Heart left ventricle (tissue), 16 donors: ENCODE data around the gene CPT1A. TPM values are rescaled to one million over a fixed set of nuclear protein-coding genes. Genes with fewer than 3 reads are reported as not detected.
A peak's percentile ranks its signal among the peaks of the same experiment; 100 is the strongest.

Experiments used
- ATAC-seq, 4 donors: fragments of 200-7000 bp; cut with Tn5 transposase; one replicate each; pipeline ENCODE4 v1.9.1; 2020 to 2022; ENCODE audit warnings: moderate library complexity in 4 of 4, mild to moderate bottlenecking in 3 of 4, moderate number of reproducible peaks in 1 of 4
- DNase-seq, 5 donors: peaks; one replicate each; pipeline ENCODE4 v3.0.0-alpha.2; 2020
- H3K27ac ChIP-seq, 12 donors: fragments of 200-600 bp; sonication (generic) in 4 of 12; one replicate each; pipeline versions ENCODE4 v1.5.0 to v1.8.0; 2016 to 2022; ENCODE audit warnings: mild to moderate bottlenecking in 2 of 12
- H3K27me3 ChIP-seq, 9 donors: fragments of 200-600 bp; sonication (generic) in 2 of 9; one replicate each; pipeline versions ENCODE4 v1.5.1 to v1.8.0; 2016 to 2022; ENCODE audit warnings: mild to moderate bottlenecking in 3 of 9
- H3K36me3 ChIP-seq, 9 donors: fragments of 200-600 bp; sonication (generic) in 2 of 9; one replicate each; pipeline versions ENCODE4 v1.5.0 to v1.8.0; 2018 to 2022; ENCODE audit warnings: mild to moderate bottlenecking in 2 of 9
- H3K4me1 ChIP-seq, 12 donors: fragments of 200-600 bp; sonication (generic) in 4 of 12; one replicate each; pipeline versions ENCODE4 v1.5.0 to v1.8.0; 2016 to 2022; ENCODE audit warnings: mild to moderate bottlenecking in 3 of 12
- H3K4me3 ChIP-seq, 12 donors: fragments of 200-600 bp; sonication (generic) in 4 of 12; one replicate each; pipeline versions ENCODE4 v1.5.0 to v1.8.0; 2017 to 2022; ENCODE audit warnings: mild to moderate bottlenecking in 9 of 12, moderate library complexity in 4 of 12
- H3K9me3 ChIP-seq, 12 donors: fragments of 200-600 bp; sonication (generic) in 4 of 12; one replicate each; pipeline versions ENCODE4 v1.5.0 to v1.8.0; 2016 to 2022; ENCODE audit warnings: mild to moderate bottlenecking in 1 of 12
- POLR2A ChIP-seq, 2 donors: fragments of 450-650 bp; IDR thresholded peaks; one replicate each; pipeline ENCODE4 v1.6.1; 2017; ENCODE audit warnings: antibody characterized with exemption in 2 of 2, mild to moderate bottlenecking in 2 of 2, moderate library complexity in 2 of 2
- WGBS, 4 donors: extraction: QIAGEN DNeasy Blood & Tissue Kit in 2 of 4; methylation state at CpG; one replicate each; pipeline versions ENCODE4 v1.1.5 to v1.1.7; 2013 to 2018; 5-methylcytosine and 5-hydroxymethylcytosine counted together
- intact Hi-C, 10 donors: fragments of 100-400 bp; cut with DNase I; formaldehyde crosslinking; loops; one replicate each; pipeline versions ENCODE4 v1.11.1 to v1.14.2; 2022
- polyA plus RNA-seq, 2 donors: library from polyadenylated mRNA; stranded (reverse); fragments of 200-250 nt; gene quantifications; one replicate each; pipeline ENCODE4 v1.2.3, GENCODE V29; 2013
- total RNA-seq, 9 donors: library from RNA; depleted of rRNA in 2 of 9; stranded (reverse); fragments of >200 nt in 2 of 9; fragmentation: NEBNext Ultra II Directional in 3 of 9; extraction: Animal tissue kit (Norgen Biotek cat#: 25700) in 3 of 9; gene quantifications; one replicate each; pipeline versions ENCODE4 v1.1.0 to v1.2.4, GENCODE V29; 2016 to 2023
- TF ChIP-seq, protein P1 (sequence below), 12 donors: fragments of 200-600 bp; sonication (generic) in 4 of 12; IDR thresholded peaks; one replicate each; pipeline versions ENCODE4 v1.5.0 to v1.8.0; 2018 to 2022; ENCODE audit warnings: antibody characterized with exemption in 12 of 12, mild to moderate bottlenecking in 5 of 12
- donor health status: ischemic (EF 13 %, LVEDD 7.1; RV severe dilation, severe dysfunction).
- donor health status: healthy with polysubstance abuse.
- donor health status: DM: no; HTN: yes; CAD: no.
- donor health status: DM: no; HTN: no; CAD: no.
- donor health status: ischemic (EF 25% LVEDD 6.9; RV normal size, moderate dysfunction).
- donor health status: ischemic (EF 25% LVEDD 5.7; RV mildly dilated, moderate dysfunction).
- donor health status: healthy.
- donor health status: DM: yes; HTN: yes; CAD: no.
- donor health status: ischemic (EF 35%, LVEDD 5.7; RV mildly dilated, moderate dysfunction).
- donor health status: nonischemic (EF 11% LVEDD 7.7; RV severe dilation, severe dysfunction).
- donor health status: DM: yes; HTN: yes; CAD: no.
- donor health status: PGD.
- donor health status: ischemic (EF 29% LVEDD 5.4; RV normal size, mild dysfunction).
- donor health status: nonischemic (EF 23%, LVEDD 6.1; RV moderate dilation, normal function).

Gene CPT1A
- total and polyA plus RNA-seq, 11 donors = 20.9 to 116 (median 51.6) TPM

DNA sequence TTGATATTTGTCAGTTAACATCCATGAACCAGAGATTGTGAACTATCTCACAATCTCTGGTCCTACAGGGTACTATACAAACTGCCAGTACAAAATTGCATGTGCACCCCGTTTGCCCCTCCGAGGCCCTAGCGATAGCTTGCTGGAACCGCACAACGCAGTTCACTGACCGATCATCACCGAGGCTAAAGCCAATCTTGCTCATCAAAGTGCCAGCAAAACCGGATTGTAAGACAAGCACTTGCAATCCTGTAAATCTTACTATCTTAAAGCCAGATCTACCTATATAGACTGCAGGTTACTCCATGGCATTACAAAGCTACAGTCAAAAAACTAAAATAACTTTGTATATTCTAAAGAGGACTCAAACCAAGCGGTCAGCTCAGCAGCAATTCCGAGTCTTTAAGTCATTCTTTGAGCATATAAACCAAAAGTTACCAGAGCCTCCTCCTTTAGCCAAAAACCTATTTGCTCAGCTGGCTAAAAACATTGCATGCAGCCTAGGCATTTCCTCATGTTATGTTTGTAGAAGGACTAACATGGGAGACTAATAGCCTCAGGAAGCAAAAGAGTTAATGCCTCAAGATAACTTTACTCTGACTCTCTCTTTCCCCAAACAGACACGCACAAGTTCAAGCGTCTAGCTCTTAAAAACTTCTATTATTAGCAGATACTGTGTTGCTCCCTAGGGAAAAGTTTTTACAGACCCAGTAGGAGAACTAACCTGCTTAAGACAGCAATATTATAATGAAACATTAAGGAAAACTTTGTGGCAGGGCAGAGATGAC is 30.7 kb upstream of the CPT1A start:
- no peak for DNase-seq
- peak overlapping the region in 6 of 12 donors; percentile 1 to 73 (median 28) for H3K27ac ChIP-seq
- H3K36me3 ChIP-seq = no peaks in the 10 kb centered on the region
- H3K4me3 ChIP-seq = peak overlapping the region in 1 of 12 donors; percentile 20
- WGBS, 4 donors = 54 to 65% (median 59%) methylated on average over 12 of the region's 12 CpGs
- H3K27me3 ChIP-seq = no peaks in the 10 kb centered on the region
- H3K9me3 ChIP-seq = no peaks in the 10 kb centered on the region
- TF ChIP-seq, protein P1, sequence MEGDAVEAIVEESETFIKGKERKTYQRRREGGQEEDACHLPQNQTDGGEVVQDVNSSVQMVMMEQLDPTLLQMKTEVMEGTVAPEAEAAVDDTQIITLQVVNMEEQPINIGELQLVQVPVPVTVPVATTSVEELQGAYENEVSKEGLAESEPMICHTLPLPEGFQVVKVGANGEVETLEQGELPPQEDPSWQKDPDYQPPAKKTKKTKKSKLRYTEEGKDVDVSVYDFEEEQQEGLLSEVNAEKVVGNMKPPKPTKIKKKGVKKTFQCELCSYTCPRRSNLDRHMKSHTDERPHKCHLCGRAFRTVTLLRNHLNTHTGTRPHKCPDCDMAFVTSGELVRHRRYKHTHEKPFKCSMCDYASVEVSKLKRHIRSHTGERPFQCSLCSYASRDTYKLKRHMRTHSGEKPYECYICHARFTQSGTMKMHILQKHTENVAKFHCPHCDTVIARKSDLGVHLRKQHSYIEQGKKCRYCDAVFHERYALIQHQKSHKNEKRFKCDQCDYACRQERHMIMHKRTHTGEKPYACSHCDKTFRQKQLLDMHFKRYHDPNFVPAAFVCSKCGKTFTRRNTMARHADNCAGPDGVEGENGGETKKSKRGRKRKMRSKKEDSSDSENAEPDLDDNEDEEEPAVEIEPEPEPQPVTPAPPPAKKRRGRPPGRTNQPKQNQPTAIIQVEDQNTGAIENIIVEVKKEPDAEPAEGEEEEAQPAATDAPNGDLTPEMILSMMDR (IDR thresholded peaks at IDR 0.05) = no peak
- no peak for TF ChIP-seq POLR2A (IDR thresholded peaks at IDR 0.05)
- intact Hi-C loops = no loop called here
- peak in 3 of 4 donors; percentile 30 to 41 (median 31) for ATAC-seq
- peaks cover 0 to 44% (median 18%) of the 10 kb centered on the region in 12 donors for H3K4me1 ChIP-seq

DNA sequence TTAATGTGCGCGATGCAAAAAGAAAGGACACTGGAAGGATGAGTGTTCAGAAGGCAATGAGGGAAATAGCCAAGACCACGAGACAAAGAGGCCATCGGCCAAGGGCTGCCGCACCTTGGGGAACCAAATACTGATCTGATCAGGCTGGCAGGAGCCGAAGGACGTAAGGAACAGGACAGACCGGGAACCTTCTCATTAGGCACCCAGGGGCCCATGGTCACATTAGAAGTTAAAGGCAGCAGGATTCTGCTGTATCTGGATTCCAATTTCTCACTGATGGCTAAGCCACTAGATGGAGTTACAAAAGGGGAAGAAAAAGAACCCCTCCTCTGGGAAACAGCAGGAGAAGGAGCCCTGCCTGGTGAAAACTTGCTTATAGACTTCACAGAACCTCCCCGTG is 28.8 kb upstream of the CPT1A start:
- H3K27me3 ChIP-seq = no peaks in the 10 kb centered on the region
- ATAC-seq (peak in 2 of 4 donors; percentile 17 to 18), DNase-seq (no peak)
- H3K4me3 ChIP-seq = peak overlapping the region; percentile 2 to 72 (median 52)
- 25 to 54% (median 40%) methylated on average over 9 of the region's 9 CpGs for WGBS, 4 donors
- H3K9me3 ChIP-seq = no peaks in the 10 kb centered on the region
- intact Hi-C loops = no loop called here
- TF ChIP-seq, protein P1 (IDR thresholded peaks at IDR 0.05) = peak in 4 of 12 donors; percentile 9 to 32 (median 18)
- no peak for TF ChIP-seq POLR2A (IDR thresholded peaks at IDR 0.05)
- H3K4me1 ChIP-seq = peaks cover 0 to 42% (median 17%) of the 10 kb centered on the region in 12 donors
- H3K27ac ChIP-seq = peak overlapping the region in 3 of 12 donors; percentile 46 to 56 (median 54)
- no peaks in the 10 kb centered on the region for H3K36me3 ChIP-seq

- TF ChIP-seq POLR2A (IDR thresholded peaks at IDR 0.05) = no peak
- TF ChIP-seq, protein P1 (IDR thresholded peaks at IDR 0.05) = no peak
- intact Hi-C loops = loop anchor here in 2 of 10 donors (10.0 kb wide), 1 partner anchor 254 kb away; no protein-coding TSS in a partner anchor
- Histone ChIP-seq H3K4me1 (peaks cover 0 to 31% (median 15%) of the 10 kb centered on the region in 12 donors), H3K4me3 (no peak overlapping the region), H3K27ac (no peak overlapping the region), H3K9me3 (peaks cover 0 to 8% (median 2%) of the 10 kb centered on the region in 12 donors), H3K36me3 (no peaks in the 10 kb centered on the region), H3K27me3 (no peaks in the 10 kb centered on the region)
- ATAC-seq = no peak
- DNase-seq = no peak
- WGBS, 4 donors = 92 to 96% (median 95%) methylated on average over 15 to 18 of the region's 18 CpGs
Observed at GRCh38 chr11:68868221-68868835, 26.6 kb upstream of the CPT1A start.

GRCh38 chr11:68867066-68867465 is 25.4 kb upstream of the CPT1A start:
- intact Hi-C loops = loop anchor here in 2 of 10 donors (10.0 kb wide), 1 partner anchor 252 kb away; no protein-coding TSS in a partner anchor
- no peak for ATAC-seq
- Histone ChIP-seq H3K27me3 (no peaks in the 10 kb centered on the region), H3K36me3 (no peaks in the 10 kb centered on the region), H3K27ac (no peak overlapping the region), H3K9me3 (peaks cover 0 to 8% (median 2%) of the 10 kb centered on the region in 12 donors), H3K4me3 (no peak overlapping the region), H3K4me1 (peaks cover 0 to 25% (median 14%) of the 10 kb centered on the region in 12 donors)
- 65 to 78% (median 73%) methylated on average over 6 of the region's 6 CpGs for WGBS, 4 donors
- no peak for DNase-seq
- TF ChIP-seq, protein P1 (IDR thresholded peaks at IDR 0.05) = no peak
- no peak for TF ChIP-seq POLR2A (IDR thresholded peaks at IDR 0.05)
